Measurements from ENCODE around the gene LCN2.

GRCh38 chr9:128151309-128152132 lies 2.3 kb downstream of the LCN2 start:
- no peak for TF ChIP-seq NRF1 (conservative IDR thresholded peaks at IDR 0.05; ENCODE audit: low read depth, low read length)
- no peak for TF ChIP-seq YY1 (IDR thresholded peaks at IDR 0.05; ENCODE audit: low read depth, low read length)
- TF ChIP-seq ZSCAN29 (IDR thresholded peaks at IDR 0.05), result no peak
- no peak for TF ChIP-seq BCL11A (IDR thresholded peaks at IDR 0.05; ENCODE audit: low read depth, low read length)
- no peak for TF ChIP-seq CTCF (IDR thresholded peaks at IDR 0.05 in 2 of 3, conservative IDR thresholded peaks at IDR 0.05 in 1 of 3; ENCODE audit: control insufficient read depth in 2 of 3, extremely low read depth in 1 of 3, insufficient read depth in 1 of 3, low read depth in 3 of 3, low read length in 3 of 3)
- no peak for TF ChIP-seq ZNF274 (IDR thresholded peaks at IDR 0.05; ENCODE audit: insufficient read depth, insufficient read length)
- no peak for TF ChIP-seq EGR1 (IDR thresholded peaks at IDR 0.05; ENCODE audit: borderline replicate concordance in 1 of 2, low read depth in 2 of 2, low read length in 2 of 2)
- no peak for TF ChIP-seq RFX5 (IDR thresholded peaks at IDR 0.05; ENCODE audit: low read depth, low read length)
- no peak for TF ChIP-seq CREB1 (IDR thresholded peaks at IDR 0.05; ENCODE audit: low read depth)
- no peak for TF ChIP-seq USF2 (IDR thresholded peaks at IDR 0.05; ENCODE audit: borderline replicate concordance, low read depth, low read length)
- TF ChIP-seq POLR2AphosphoS5 (IDR thresholded peaks at IDR 0.05; ENCODE audit: low read length), result no peak
- TF ChIP-seq GATAD2B (conservative IDR thresholded peaks at IDR 0.05; ENCODE audit: low read depth), result no peak
- TF ChIP-seq MAX (IDR thresholded peaks at IDR 0.05; ENCODE audit: low read depth, low read length), result no peak
- no peak for TF ChIP-seq ZZZ3 (IDR thresholded peaks at IDR 0.05; ENCODE audit: control insufficient read depth, insufficient read length, low read depth)

Measured in GM12878 (cell line).